ENCODE results near the gene RPL22.

Gene RPL22

GRCh38 chr1:6179564-6180175 lies 19.7 kb downstream of the RPL22 start:
- TF ChIP-seq, protein P1, sequence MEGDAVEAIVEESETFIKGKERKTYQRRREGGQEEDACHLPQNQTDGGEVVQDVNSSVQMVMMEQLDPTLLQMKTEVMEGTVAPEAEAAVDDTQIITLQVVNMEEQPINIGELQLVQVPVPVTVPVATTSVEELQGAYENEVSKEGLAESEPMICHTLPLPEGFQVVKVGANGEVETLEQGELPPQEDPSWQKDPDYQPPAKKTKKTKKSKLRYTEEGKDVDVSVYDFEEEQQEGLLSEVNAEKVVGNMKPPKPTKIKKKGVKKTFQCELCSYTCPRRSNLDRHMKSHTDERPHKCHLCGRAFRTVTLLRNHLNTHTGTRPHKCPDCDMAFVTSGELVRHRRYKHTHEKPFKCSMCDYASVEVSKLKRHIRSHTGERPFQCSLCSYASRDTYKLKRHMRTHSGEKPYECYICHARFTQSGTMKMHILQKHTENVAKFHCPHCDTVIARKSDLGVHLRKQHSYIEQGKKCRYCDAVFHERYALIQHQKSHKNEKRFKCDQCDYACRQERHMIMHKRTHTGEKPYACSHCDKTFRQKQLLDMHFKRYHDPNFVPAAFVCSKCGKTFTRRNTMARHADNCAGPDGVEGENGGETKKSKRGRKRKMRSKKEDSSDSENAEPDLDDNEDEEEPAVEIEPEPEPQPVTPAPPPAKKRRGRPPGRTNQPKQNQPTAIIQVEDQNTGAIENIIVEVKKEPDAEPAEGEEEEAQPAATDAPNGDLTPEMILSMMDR (IDR thresholded peaks at IDR 0.05; ENCODE audit: low read depth, low read length): no peak
- H3K36me3 ChIP-seq: no peaks in the 10 kb centered on the region; the same call in 1 of the 2 replicates
- no peaks in the 10 kb centered on the region for H3K4me1 ChIP-seq
- no peak overlapping the region for H3K4me3 ChIP-seq (ENCODE audit: low read depth, low read length)
- peaks cover 29% of the 10 kb centered on the region for H3K27me3 ChIP-seq
- no peaks in the 10 kb centered on the region for H3K9me3 ChIP-seq
- DNase-seq: no peak

GRCh38 chr1:6178751-6179563 lies 20.4 kb downstream of the RPL22 start:
- no peaks in the 10 kb centered on the region for H3K4me1 ChIP-seq
- H3K4me3 ChIP-seq (ENCODE audit: low read depth, low read length): no peak overlapping the region
- H3K9me3 ChIP-seq: no peaks in the 10 kb centered on the region
- peaks cover 29% of the 10 kb centered on the region for H3K27me3 ChIP-seq
- TF ChIP-seq, protein P1 (IDR thresholded peaks at IDR 0.05; ENCODE audit: low read depth, low read length): no peak
- H3K36me3 ChIP-seq: no peaks in the 10 kb centered on the region
- DNase-seq: no peak

GRCh38 chr1:6177681-6178380 lies 21.6 kb downstream of the RPL22 start:
- peaks cover 29% of the 10 kb centered on the region for H3K27me3 ChIP-seq
- DNase-seq: no peak

DNA sequence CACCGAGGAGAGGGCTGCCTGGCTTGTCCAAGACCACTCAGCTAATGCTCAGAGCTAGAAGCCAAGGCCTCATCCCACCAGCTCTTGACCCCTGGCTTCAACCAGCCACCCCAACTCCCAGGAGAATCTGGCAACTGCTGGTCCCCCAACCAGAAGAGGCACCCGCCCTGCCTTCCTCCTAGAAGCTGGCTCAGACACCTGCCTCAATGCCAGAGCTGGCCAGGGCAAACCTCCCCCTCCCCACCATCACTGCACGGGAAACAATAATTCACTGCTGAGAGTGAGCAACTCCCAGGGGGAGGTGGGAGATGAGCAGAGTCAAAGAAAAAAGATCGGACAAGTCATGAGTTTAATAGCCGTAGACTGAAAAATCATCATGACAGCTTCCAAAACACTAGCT lies 22.6 kb downstream of the RPL22 start:
- Histone ChIP-seq H3K4me3 (ENCODE audit: low read depth, low read length) (no peak overlapping the region), H3K9me3 (no peaks in the 10 kb centered on the region), H3K36me3 (no peaks in the 10 kb centered on the region), H3K4me1 (no peaks in the 10 kb centered on the region), H3K27me3 (peaks cover 29% of the 10 kb centered on the region)
- no peak for DNase-seq
- TF ChIP-seq, protein P1 (IDR thresholded peaks at IDR 0.05; ENCODE audit: low read depth, low read length): no peak

More at GRCh38 chr1:6177681-6178380, 21.6 kb downstream of the RPL22 start:
- TF ChIP-seq, protein P1 (IDR thresholded peaks at IDR 0.05; ENCODE audit: low read depth, low read length): no peak
- Histone ChIP-seq H3K9me3 (no peaks in the 10 kb centered on the region), H3K36me3 (no peaks in the 10 kb centered on the region), H3K4me1 (no peaks in the 10 kb centered on the region), H3K4me3 (ENCODE audit: low read depth, low read length) (no peak overlapping the region)

GRCh38 chr1:6175411-6175828 lies 24.0 kb downstream of the RPL22 start:
- TF ChIP-seq, protein P1 (IDR thresholded peaks at IDR 0.05; ENCODE audit: low read depth, low read length): no peak
- Histone ChIP-seq H3K27me3 (peaks cover 19% of the 10 kb centered on the region), H3K4me1 (no peaks in the 10 kb centered on the region), H3K36me3 (no peaks in the 10 kb centered on the region), H3K9me3 (no peaks in the 10 kb centered on the region), H3K4me3 (ENCODE audit: low read depth, low read length) (no peak overlapping the region)
- no peak for DNase-seq

All from BE2C (cell line).